Mesenchymal stem cell (in vitro differentiated cells and primary cell): Measurements from ENCODE around the gene BORCS5.

ENCODE experiments used
- DNase-seq: peaks from one replicate; pipeline ENCODE4 v3.0.0-alpha.2; 2013
- H2AFZ ChIP-seq: one replicate; pipeline ENCODE4 v1.6.1; 2013; ENCODE audit warnings: low read depth, mild to moderate bottlenecking, control low read depth, inconsistent platforms, low read length, moderate library complexity
- H2AK5ac ChIP-seq: 2 replicates; pipeline ENCODE4 v1.6.1; 2013; ENCODE audit warnings: low read length, moderate library complexity, mild to moderate bottlenecking, inconsistent platforms; ENCODE audit not compliant: severe bottlenecking
- H2BK120ac ChIP-seq: one replicate; pipeline ENCODE4 v1.6.1; 2013; ENCODE audit warnings: low read depth, mild to moderate bottlenecking, inconsistent platforms, low read length, moderate library complexity
- H2BK12ac ChIP-seq, 2 experiments: one replicate each; pipeline ENCODE4 v1.6.1; 2013; ENCODE audit warnings: inconsistent platforms in 2 of 2, low read length in 2 of 2, mild to moderate bottlenecking in 2 of 2, moderate library complexity in 2 of 2, control low read depth in 1 of 2
- H2BK15ac ChIP-seq: one replicate; pipeline ENCODE4 v1.6.1; 2013; ENCODE audit warnings: mild to moderate bottlenecking, low read depth, inconsistent platforms; ENCODE audit not compliant: poor library complexity, severe bottlenecking
- H2BK5ac ChIP-seq: 2 replicates; pipeline ENCODE4 v1.6.1; 2013; ENCODE audit warnings: low read depth, mild to moderate bottlenecking, low read length, control low read depth, inconsistent platforms; ENCODE audit not compliant: poor library complexity, severe bottlenecking
- H3K14ac ChIP-seq, 2 experiments: one replicate each; pipeline ENCODE4 v1.6.1; 2013; ENCODE audit warnings: inconsistent platforms in 2 of 2, low read length in 2 of 2, control low read depth in 1 of 2, mild to moderate bottlenecking in 1 of 2, moderate library complexity in 1 of 2
- H3K18ac ChIP-seq, 2 experiments: one replicate each; pipeline ENCODE4 v1.6.1; 2013; ENCODE audit warnings: inconsistent platforms in 2 of 2, low read length in 2 of 2, control low read depth in 1 of 2, low read depth in 1 of 2, mild to moderate bottlenecking in 1 of 2
- H3K23ac ChIP-seq, 2 experiments: one replicate each; pipeline ENCODE4 v1.6.1; 2013; ENCODE audit warnings: inconsistent platforms in 2 of 2, low read length in 2 of 2, mild to moderate bottlenecking in 2 of 2, moderate library complexity in 2 of 2, control low read depth in 1 of 2
- H3K27ac ChIP-seq: 2 replicates; pipeline ENCODE4 v1.5.1; 2013; ENCODE audit warnings: mild to moderate bottlenecking, moderate library complexity, low read length, control low read depth, inconsistent platforms; ENCODE audit not compliant: poor library complexity, severe bottlenecking
- H3K27me3 ChIP-seq, 2 experiments: 2 replicates each; pipeline versions ENCODE4 v1.6.1 to v1.7.0; 2013; ENCODE audit warnings: low read length in 2 of 2, mild to moderate bottlenecking in 2 of 2, moderate library complexity in 2 of 2, control low read depth in 1 of 2, inconsistent platforms in 1 of 2; ENCODE audit not compliant: control insufficient read depth in 1 of 2, insufficient read depth in 1 of 2
- H3K36me3 ChIP-seq, 2 experiments: 2 replicates each; pipeline versions ENCODE4 v1.6.1 to v1.7.0; 2013; ENCODE audit warnings: low read length in 2 of 2, control low read depth in 1 of 2, inconsistent platforms in 1 of 2, low read depth in 1 of 2, mild to moderate bottlenecking in 1 of 2; ENCODE audit not compliant: insufficient read depth in 2 of 2, control insufficient read depth in 1 of 2
- H3K4ac ChIP-seq, 2 experiments: one replicate each; pipeline ENCODE4 v1.6.1; 2013; ENCODE audit warnings: inconsistent platforms in 2 of 2, low read length in 2 of 2, mild to moderate bottlenecking in 2 of 2, moderate library complexity in 2 of 2, control low read depth in 1 of 2, low read depth in 1 of 2
- H3K4me1 ChIP-seq: 2 replicates; pipeline ENCODE4 v1.6.1; 2013; ENCODE audit warnings: low read depth, low read length, control low read depth; ENCODE audit not compliant: control insufficient read depth, insufficient read depth
- H3K4me2 ChIP-seq: 2 replicates; pipeline ENCODE4 v1.6.1; 2013; ENCODE audit warnings: low read length, mild to moderate bottlenecking, inconsistent platforms; ENCODE audit not compliant: poor library complexity, severe bottlenecking
- H3K4me3 ChIP-seq, 2 experiments: 2 replicates each; pipeline versions ENCODE4 v1.5.1 to v1.7.0; 2013; ENCODE audit warnings: low read length in 2 of 2, mild to moderate bottlenecking in 2 of 2, control low read depth in 1 of 2, low read depth in 1 of 2; ENCODE audit not compliant: insufficient read depth in 1 of 2
- H3K79me1 ChIP-seq: replicated peaks from 2 replicates; pipeline ENCODE4 v1.6.1; 2013; ENCODE audit warnings: mild to moderate bottlenecking, control low read depth, low read length, inconsistent platforms; ENCODE audit not compliant: poor library complexity, severe bottlenecking
- H3K9ac ChIP-seq: 2 replicates; pipeline ENCODE4 v1.7.0; 2013; ENCODE audit warnings: mild to moderate bottlenecking, low read length, moderate library complexity
- H3K9me3 ChIP-seq: 2 replicates; pipeline ENCODE4 v1.7.0; 2013; ENCODE audit warnings: mild to moderate bottlenecking, low read length; ENCODE audit not compliant: control insufficient read depth
- H4K8ac ChIP-seq: one replicate; pipeline ENCODE4 v1.6.1; 2013; ENCODE audit warnings: inconsistent platforms, mild to moderate bottlenecking, low read length, moderate library complexity
- H4K91ac ChIP-seq: one replicate; pipeline ENCODE4 v1.6.1; 2013; ENCODE audit warnings: mild to moderate bottlenecking, low read length, inconsistent platforms
- WGBS: methylation state at CpG from one replicate; pipeline ENCODE4 v1.1.7; 2013; ENCODE audit warnings: mixed read lengths; 5-methylcytosine and 5-hydroxymethylcytosine counted together

BORCS5 gene

DNA sequence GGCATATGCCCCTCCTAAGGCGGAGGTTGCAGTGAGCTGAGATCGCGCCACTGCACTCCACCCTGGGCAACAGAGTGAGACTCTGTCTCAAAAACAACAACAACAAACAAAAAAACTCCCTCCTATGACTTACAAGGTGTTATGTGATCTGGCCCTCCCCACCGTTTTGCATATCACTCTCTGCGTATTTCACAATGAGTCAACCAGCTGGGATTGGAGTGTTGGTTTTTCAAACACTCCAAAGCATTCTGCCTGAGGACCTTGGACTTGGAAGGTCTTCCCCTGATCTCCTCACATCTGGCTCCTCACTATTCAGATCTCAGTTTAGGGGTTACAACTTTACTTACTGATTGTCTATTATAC is 20.8 kb upstream of the BORCS5 start:
- H2AFZ ChIP-seq = no peak overlapping the region
- H3K4me2 ChIP-seq = no peak overlapping the region
- no peak overlapping the region for H4K91ac ChIP-seq
- H2BK12ac ChIP-seq = no peak overlapping the region
- no peak overlapping the region for H3K23ac ChIP-seq
- no peak overlapping the region for H2AK5ac ChIP-seq
- H2BK5ac ChIP-seq = no peak overlapping the region
- H3K14ac ChIP-seq = no peak overlapping the region
- H3K27me3 ChIP-seq = no peaks in the 10 kb centered on the region
- no peak overlapping the region for H3K27ac ChIP-seq
- peak; percentile 38 for DNase-seq
- no peaks in the 10 kb centered on the region for H3K79me1 ChIP-seq
- H3K4me1 ChIP-seq = peaks cover 8% of the 10 kb centered on the region
- no peak overlapping the region for H3K9ac ChIP-seq
- H3K4me3 ChIP-seq = no peak overlapping the region
- no peaks in the 10 kb centered on the region for H3K9me3 ChIP-seq
- H2BK120ac ChIP-seq = no peak overlapping the region
- H3K4ac ChIP-seq = no peak overlapping the region
- no peak overlapping the region for H2BK15ac ChIP-seq
- no peak overlapping the region for H3K18ac ChIP-seq
- WGBS = 90% methylated on average over 5 of the region's 5 CpGs
- peaks cover 0 to 4% of the 10 kb centered on the region in 2 experiments for H3K36me3 ChIP-seq
- H4K8ac ChIP-seq = no peak overlapping the region

DNA sequence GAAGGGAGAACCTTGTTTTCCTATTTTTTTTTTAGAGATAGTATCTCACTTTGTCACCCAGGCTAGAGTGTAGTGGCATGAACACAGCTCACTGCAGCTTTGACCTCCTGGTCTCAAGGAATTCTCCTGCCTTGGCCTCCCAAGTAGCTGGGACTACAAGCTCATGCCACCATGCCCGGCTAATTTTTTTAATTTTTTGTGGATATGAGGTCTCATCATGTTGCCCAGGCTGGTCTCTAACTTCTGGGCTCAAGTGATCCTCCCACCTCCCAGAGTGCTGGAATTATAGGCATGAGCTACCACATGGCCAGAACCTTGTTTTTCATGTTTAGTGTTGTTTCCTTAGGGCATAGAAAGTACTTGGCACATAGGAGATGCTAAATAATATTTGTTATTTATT is 20.4 kb upstream of the BORCS5 start:
- Histone ChIP-seq H3K4me1 (peaks cover 7% of the 10 kb centered on the region), H3K4ac (no peak overlapping the region), H3K36me3 (peaks cover 0 to 4% of the 10 kb centered on the region in 2 experiments), H3K4me2 (no peak overlapping the region), H3K18ac (no peak overlapping the region), H3K27ac (no peak overlapping the region), H2BK120ac (no peak overlapping the region), H2BK12ac (no peak overlapping the region), H2AK5ac (no peak overlapping the region), H2AFZ (no peak overlapping the region), H3K14ac (no peak overlapping the region), H2BK15ac (no peak overlapping the region), H4K8ac (no peak overlapping the region), H3K79me1 (no peaks in the 10 kb centered on the region), H2BK5ac (no peak overlapping the region), H3K23ac (no peak overlapping the region), H4K91ac (no peak overlapping the region), H3K4me3 (no peak overlapping the region), H3K9me3 (no peaks in the 10 kb centered on the region), H3K27me3 (no peaks in the 10 kb centered on the region), H3K9ac (no peak overlapping the region)
- no peak for DNase-seq
- 100% methylated on average over 1 of the region's 1 CpG for WGBS

DNA sequence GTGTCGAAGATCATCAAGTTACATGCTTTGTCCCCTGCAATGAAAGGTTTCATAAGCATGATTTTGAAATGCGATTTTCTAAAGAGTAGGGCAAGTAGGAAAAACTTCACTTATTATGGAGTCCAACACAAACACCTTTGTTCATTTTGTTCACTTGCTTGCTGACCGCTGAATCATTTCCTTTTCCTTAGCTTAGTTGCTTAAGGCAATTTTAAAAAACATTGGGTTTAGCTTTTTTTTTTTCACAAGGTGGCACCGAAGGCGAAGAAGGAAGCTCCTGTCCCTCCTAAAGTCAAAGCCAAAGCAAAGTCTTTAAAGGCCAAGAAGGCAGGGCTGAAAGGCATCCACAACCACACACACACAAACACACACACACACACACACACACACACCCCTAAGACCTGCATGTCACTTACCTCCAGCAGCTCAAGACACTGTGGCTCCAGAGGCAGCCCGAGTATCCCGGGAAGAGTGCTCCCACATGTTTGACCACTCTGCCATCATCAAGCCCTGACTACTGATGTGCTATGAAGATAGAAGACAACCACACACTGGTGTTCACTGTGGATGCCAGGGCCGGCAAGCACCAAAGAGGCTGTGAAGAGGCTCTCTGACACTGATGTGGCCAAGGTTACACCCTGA is 18.2 kb upstream of the BORCS5 start:
- H2AFZ ChIP-seq = peak overlapping the region; percentile 32
- H3K14ac ChIP-seq = peak overlapping the region in 1 of 2 experiments; percentile 80
- H3K4me1 ChIP-seq = peaks cover 5% of the 10 kb centered on the region
- peak overlapping the region in 1 of 2 experiments; percentile 9 for H3K18ac ChIP-seq
- H3K27me3 ChIP-seq = no peaks in the 10 kb centered on the region
- no peak overlapping the region for H3K23ac ChIP-seq
- no peak overlapping the region for H2BK120ac ChIP-seq
- H4K91ac ChIP-seq = peak overlapping the region; percentile 36
- H3K36me3 ChIP-seq = peaks cover 4 to 6% of the 10 kb centered on the region in 2 experiments
- peak overlapping the region; percentile 7 for H4K8ac ChIP-seq
- 96% methylated on average over 8 of the region's 8 CpGs for WGBS
- no peak overlapping the region for H2AK5ac ChIP-seq
- no peak overlapping the region for H3K27ac ChIP-seq
- no peak overlapping the region for H3K9ac ChIP-seq
- no peaks in the 10 kb centered on the region for H3K9me3 ChIP-seq
- H2BK5ac ChIP-seq = no peak overlapping the region
- H3K4me2 ChIP-seq = no peak overlapping the region
- H3K4ac ChIP-seq = no peak overlapping the region
- no peaks in the 10 kb centered on the region for H3K79me1 ChIP-seq
- H2BK12ac ChIP-seq = no peak overlapping the region
- H2BK15ac ChIP-seq = no peak overlapping the region
- no peak overlapping the region for H3K4me3 ChIP-seq
- no peak for DNase-seq

DNA sequence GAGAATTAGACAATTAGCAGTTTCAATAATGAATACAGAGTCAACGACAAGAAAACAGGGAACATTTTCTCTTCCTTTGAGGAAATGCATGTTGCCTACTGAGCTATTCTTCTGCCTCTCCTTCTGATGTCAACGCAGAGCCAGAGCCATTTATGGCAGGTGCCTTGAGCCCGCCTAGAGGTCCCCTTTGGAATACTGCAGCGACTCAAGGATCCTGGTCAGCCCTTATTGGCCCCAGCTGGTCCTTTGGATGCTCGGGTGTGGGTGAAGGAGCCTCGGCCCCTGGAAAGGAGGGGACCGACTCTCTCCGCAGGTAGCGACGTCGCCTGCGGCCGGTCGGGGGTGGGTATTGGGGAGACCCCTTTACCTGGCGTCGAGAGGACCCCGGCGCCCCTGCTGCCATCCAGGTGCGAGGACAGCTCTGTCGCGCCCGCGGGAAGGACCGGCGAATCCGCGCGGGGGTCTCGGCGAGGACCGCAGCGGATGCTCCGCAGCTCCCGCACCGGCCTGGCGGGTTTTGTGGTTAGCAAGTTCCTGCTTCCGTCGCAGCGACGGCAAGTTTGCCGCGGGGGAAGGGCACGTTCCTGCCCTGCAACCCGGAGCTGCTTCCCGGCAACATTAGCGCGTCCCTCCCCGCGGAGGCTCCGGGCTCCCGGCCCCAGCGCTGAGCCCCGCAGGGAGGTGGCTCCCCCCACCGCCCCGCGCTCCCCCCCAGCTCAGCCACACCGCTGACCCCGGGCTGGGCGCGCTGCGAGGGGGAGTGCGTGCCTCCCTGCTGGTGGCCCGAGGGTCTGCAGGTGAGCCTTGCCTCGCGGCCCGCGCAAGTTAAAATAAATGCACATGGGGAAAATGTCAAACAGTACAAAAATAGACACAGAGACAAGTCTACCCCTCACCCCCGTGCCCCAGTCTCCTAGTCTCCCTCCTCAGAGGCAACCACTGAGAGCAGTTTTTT is 6.9 kb upstream of the BORCS5 start, which contains the start of gene MANSC1:
Gene MANSC1 (minus strand): TSS at position 532 of the 955 bp plus-strand sequence. CDS start 6,928 bp downstream, outside the sequence.
- peaks cover 9% of the 10 kb centered on the region for H3K4me1 ChIP-seq
- H4K91ac ChIP-seq = peak within 1 kb of the TSS; percentile 67
- H3K9ac ChIP-seq = peak within 1 kb of the TSS; percentile 81
- peak within 1 kb of the TSS in 1 of 2 experiments; percentile 89 for H2BK12ac ChIP-seq
- peak within 1 kb of the TSS in 1 of 2 experiments; percentile 44 for H3K14ac ChIP-seq
- H3K18ac ChIP-seq = peak within 1 kb of the TSS; percentile 25 to 77
- no peaks in the 10 kb centered on the region for H3K9me3 ChIP-seq
- H3K4ac ChIP-seq = peak within 1 kb of the TSS in 1 of 2 experiments; percentile 28
- H2BK15ac ChIP-seq = peak within 1 kb of the TSS; percentile 48
- H4K8ac ChIP-seq = peak within 1 kb of the TSS; percentile 95
- peak; percentile 43 for DNase-seq
- no peaks in the 10 kb centered on the region for H3K79me1 ChIP-seq
- no peak within 1 kb of the TSS for H3K27ac ChIP-seq
- H3K36me3 ChIP-seq = no peaks in the 10 kb centered on the region
- H3K4me3 ChIP-seq = peak within 1 kb of the TSS; percentile 68 to 90
- H3K4me2 ChIP-seq = peak within 1 kb of the TSS; percentile 92
- H3K23ac ChIP-seq = peak within 1 kb of the TSS in 1 of 2 experiments; percentile 35
- WGBS = 2% methylated on average over 36 of the region's 68 CpGs
- no peak within 1 kb of the TSS for H2BK5ac ChIP-seq
- H2AFZ ChIP-seq = peak within 1 kb of the TSS; percentile 95
- no peaks in the 10 kb centered on the region for H3K27me3 ChIP-seq
- H2AK5ac ChIP-seq = no peak within 1 kb of the TSS
- peak within 1 kb of the TSS; percentile 44 for H2BK120ac ChIP-seq
